HG03342 (cell line): ENCODE data around the gene ACOT6.
"Not testable (repeated sequence)": the region's sequence is repeated elsewhere in the genome, so short reads cannot be mapped to it uniquely, and the experiment has no call there.

Experiments used
- ATAC-seq: cut with Tn5 transposase; IDR thresholded peaks from one replicate; pipeline ENCODE4 v1.9.1; 2021; ENCODE audit warnings: mild to moderate bottlenecking, moderate library complexity; ENCODE audit not compliant: unreplicated experiment

The ACOT6 gene, protein sequence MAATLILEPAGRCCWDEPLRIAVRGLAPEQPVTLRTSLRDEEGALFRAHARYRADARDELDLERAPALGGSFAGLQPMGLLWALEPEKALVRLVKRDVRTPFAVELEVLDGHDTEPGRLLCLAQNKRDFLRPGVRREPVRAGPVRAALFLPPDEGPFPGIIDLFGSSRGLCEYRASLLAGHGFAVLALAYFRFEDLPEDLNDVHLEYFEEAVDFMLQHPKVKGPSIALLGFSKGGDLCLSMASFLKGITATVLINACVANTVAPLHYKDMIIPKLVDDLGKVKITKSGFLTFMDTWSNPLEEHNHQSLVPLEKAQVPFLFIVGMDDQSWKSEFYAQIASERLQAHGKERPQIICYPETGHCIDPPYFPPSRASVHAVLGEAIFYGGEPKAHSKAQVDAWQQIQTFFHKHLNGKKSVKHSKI

GRCh38 chr14:73612339-73613045 is at the start of gene ACOT6:
ACOT6 (plus strand) TSS chr14:73612517; CDS start chr14:73612572, 55 bp downstream.
- ATAC-seq: peak; percentile 65

- ATAC-seq: not testable (repeated sequence)
Measured at GRCh38 chr14:73562696-73563095, 49.6 kb upstream of the ACOT6 start.

DNA sequence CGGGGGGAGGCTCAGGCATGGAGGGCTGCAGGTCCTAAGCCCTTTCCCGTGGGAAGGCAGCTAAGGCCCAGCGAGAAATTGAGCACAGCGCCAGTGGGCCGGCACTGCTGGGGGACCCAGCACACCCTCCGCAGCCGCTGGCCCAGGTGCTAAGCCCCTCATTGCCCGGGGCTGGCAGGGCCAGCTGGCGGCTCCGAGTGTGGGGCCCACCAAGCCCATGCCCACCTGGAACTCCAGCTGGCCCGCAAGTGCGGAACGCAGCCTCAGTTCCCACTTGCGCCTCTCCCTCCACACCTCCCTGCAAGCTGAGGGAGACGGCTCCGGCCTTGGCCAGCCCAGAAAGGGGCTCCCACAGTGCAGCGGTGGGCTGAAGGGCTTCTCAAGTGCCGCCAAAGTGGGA is 45.9 kb upstream of the ACOT6 start:
- ATAC-seq: not testable (repeated sequence)

- ATAC-seq: not testable (repeated sequence)
Measured at GRCh38 chr14:73566935-73567334, 45.4 kb upstream of the ACOT6 start.

DNA sequence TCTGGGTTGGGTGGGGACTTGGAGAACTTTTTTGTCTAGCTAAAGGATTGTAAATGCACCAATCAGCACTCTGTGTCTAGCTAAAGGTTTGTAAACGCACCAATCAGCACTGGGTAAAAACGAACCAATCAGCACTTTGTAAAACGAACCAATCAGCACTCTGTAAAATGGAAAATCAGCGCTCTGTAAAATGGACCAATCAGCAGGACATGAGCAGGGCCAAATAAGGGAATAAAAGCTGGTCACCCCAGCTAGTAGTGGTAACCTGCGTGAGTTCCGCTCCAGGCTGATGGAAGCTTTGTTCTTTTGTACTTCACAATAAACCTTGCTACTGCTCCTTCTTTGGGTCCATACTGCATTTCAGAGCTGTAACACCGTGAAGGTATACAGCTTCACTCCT is 45.0 kb upstream of the ACOT6 start:
- ATAC-seq: no peak

DNA sequence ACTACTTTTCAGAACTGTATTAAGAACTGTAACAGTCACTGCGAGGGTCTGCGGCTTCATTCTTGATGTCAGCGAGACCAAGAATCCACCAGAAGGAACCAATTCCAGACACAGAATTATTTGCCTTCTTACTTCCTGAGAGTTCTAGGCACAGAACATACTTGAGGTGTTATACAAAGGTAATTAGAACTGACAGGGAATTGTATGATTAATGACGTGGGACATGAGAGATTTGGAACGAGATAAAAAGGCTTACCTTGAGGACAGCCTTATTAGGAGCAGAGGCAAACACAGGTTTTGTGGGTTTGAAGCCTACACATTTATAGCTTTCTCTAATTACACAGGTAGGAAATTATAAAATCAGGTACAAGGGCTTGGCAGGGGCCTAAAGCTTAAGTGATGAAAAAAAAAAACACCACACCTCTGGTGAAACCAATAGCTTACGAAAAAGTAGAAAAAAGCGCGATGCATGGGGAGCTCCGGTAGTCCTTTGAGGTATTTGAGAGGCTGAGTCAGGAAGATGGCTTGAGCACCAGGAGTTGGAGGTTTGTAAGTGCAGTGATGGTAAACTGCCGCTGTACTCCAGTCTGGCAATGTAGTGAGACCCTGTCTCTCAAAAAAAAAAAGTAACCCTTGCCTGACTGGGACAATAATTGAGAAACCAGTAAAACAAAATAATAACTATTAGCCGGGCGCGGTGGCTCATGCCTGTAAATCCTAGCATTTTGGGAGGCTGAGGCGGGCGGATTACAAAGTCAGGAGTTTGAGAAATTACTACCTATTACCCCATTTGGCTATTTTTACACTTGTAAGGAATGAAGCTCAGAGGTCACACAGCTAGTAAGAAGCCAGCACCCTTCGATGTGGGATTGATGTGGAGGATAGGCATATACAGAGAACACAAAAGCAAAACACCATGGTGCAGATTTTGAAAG is 44.1 kb upstream of the ACOT6 start:
- no peak for ATAC-seq

GRCh38 chr14:73568886-73569184 is 43.5 kb upstream of the ACOT6 start:
- not testable (repeated sequence) for ATAC-seq

DNA sequence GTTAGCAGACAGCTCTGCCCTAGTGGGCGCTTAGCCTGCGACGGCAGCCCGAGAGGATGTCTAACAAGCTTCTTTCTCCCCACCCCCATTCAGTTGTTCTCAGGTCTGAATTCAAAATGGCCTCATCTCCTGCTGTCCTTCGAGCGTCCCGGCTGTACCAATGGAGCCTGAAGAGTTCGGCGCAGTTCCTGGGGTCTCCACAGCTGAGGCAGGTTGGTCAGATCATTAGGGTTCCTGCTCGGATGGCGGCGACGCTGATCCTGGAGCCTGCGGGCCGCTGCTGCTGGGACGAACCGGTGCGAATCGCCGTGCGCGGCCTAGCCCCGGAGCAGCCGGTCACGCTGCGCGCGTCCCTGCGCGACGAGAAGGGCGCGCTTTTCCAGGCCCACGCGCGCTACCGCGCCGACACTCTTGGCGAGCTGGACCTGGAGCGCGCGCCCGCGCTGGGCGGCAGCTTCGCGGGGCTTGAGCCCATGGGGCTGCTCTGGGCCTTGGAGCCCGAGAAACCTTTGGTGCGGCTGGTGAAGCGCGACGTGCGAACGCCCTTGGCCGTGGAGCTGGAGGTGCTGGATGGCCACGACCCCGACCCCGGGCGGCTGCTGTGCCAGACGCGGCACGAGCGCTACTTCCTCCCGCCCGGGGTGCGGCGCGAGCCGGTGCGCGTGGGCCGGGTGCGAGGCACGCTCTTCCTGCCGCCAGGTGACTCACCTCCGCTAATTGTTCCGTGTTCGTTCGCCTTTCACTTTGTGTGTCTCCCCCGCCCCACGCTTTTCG is 42.9 kb upstream of the ACOT6 start, which contains the start of gene ACOT2:
TSS of gene ACOT2 (plus strand) at position 29 of the 774 bp plus-strand sequence. CDS start at position 57, 28 bp downstream.
- ATAC-seq: peak; percentile 61

DNA sequence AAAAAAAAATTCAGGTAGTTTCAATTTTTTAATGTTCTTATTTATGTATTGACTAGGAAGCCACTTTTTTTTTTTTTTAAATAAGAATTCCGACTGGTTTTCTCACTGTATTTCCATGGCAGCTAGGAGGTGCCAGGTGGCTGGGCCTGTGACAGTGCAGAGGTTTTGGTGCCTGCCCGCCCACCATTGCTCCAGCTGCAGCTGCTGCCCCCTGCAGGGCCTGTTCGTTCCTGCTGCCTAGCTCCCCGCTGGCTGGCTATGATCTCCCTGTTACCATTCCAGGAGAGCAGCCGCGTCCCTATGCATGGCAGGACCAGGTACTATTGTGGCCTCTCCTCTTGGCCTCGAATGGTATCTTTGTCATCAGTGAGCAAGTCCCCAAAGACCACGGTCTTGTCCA is 41.4 kb upstream of the ACOT6 start:
- peak; percentile 41 for ATAC-seq

GRCh38 chr14:73573034-73573433 is 39.3 kb upstream of the ACOT6 start:
- ATAC-seq: not testable (repeated sequence)

DNA sequence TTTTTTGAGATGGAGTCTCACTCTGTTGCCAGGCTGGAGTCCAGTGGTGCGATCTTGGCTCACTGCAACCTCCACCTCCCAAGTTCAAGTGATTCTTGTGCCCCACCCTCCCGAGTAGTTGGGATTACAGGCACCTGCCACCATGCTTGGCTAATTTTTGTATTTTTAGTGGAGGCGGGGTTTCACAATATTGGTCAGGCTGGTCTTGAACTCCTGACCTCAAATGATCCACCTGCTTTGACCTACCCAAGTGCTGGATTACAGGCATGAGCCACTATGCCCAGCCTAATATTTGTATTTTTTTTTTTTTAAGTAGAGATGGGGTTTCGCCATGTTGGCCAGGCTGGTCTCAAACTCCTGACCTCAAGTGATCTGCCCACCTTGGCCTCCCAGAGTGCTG is 38.6 kb upstream of the ACOT6 start:
- not testable (repeated sequence) for ATAC-seq

DNA sequence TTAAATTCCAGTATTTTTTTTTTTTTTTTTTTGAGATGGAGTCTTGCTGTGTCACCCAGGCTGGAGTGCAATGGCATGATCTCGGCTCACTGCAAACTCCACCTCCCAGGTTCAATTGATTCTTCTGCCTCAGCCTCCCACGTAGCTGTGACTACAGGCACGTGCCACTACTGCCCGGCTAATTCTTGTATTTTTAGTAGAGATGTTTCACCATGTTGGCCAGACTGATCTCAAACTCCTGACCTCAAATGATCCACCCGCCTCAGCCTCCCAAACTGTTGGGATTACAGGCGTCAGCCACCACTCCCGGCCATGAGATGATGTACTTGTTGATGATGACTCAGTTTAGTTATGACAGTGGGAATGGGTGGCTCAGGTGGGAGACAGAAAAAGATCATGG is 38.1 kb upstream of the ACOT6 start:
- ATAC-seq: not testable (repeated sequence)

DNA sequence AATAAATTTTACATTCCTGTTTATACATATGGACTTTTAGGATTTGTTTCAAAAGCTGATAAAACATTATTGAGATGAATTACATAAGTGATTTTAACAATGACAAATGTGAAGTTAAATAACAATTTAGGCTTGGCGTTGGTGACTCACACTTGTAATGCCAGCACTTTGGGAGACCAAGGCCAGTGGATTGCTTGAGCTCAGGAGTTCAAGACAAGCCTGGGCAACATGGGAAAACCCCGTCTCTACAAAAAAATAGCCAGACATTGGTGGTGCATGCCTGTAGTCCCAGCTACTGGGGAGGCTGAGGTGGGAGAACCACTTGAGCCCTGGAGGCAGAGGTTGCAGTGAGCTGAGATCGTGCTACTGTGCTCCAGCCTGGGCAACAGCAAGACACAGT is 35.9 kb upstream of the ACOT6 start:
- no peak for ATAC-seq

DNA sequence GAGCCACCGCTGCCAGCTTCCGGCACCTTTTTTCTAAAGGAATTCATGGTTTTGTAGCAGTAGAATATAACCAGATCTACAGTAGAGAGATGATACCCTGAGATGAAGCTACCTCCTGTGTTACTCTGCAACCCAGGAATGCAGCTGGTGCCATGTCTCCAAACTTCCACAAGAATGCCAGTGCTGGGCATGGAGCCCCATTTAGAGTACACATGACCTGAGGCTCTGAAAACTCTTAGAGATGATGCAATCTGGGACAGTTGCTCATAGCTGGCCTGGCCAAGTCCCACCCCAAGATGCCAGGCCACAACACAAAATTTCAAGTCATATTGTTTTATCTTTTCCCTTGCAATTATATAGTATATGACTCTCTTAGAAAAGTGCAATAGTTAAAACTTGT is 35.1 kb upstream of the ACOT6 start:
- not testable (repeated sequence) for ATAC-seq

GRCh38 chr14:73582102-73582979 is 30.0 kb upstream of the ACOT6 start:
- not testable (repeated sequence) for ATAC-seq

- no peak for ATAC-seq
Measured at GRCh38 chr14:73588695-73589094, 23.6 kb upstream of the ACOT6 start.

GRCh38 chr14:73589116-73589515 is 23.2 kb upstream of the ACOT6 start:
- no peak for ATAC-seq

DNA sequence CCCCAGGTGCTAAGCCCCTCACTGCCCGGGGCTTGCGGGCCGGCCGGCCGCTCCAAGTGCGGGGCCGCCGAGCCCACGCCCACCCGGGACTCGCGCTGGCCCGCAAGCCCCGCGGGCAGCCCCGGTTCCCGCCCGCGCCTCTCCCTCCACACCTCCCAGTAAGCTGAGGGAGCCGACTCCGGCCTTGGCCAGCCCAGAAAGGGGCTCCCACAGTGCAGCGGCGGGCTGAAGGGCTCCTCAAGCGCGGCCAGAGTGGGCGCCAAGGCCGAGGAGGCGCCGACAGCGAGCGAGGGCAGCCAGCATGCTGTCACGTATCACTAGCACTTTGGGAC is 21.7 kb upstream of the ACOT6 start:
- not testable (repeated sequence) for ATAC-seq

DNA sequence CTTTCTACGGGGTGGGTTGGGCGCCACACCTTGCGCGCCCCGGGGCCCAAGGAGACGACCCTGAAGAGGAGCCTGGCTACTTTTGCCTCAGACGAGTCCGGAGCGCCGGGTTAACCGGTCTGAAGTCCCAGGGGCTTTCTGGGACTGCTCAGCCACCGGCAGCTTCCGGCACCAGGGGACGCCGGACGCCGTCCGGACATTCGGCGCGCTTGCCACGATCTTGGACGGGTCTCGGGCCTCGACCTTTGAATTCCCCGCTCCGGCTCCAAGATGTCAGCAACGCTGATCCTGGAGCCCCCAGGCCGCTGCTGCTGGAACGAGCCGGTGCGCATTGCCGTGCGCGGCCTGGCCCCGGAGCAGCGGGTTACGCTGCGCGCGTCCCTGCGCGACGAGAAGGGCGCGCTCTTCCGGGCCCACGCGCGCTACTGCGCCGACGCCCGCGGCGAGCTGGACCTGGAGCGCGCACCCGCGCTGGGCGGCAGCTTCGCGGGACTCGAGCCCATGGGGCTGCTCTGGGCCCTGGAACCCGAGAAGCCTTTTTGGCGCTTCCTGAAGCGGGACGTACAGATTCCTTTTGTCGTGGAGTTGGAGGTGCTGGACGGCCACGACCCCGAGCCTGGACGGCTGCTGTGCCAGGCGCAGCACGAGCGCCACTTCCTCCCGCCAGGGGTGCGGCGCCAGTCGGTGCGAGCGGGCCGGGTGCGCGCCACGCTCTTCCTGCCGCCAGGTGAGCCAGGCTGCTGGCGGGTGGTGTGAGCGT is 20.4 kb upstream of the ACOT6 start, which contains the start of gene ACOT4:
TSS of gene ACOT4 (plus strand) at position 184 of the 760 bp plus-strand sequence. CDS start at position 271, 87 bp downstream.
- ATAC-seq: no peak
